Activated naive CD4-positive, alpha-beta T cell treated with anti-CD3 and anti-CD28 coated beads for 36 hours (primary cell): ENCODE results near the gene BEND6. TPM values are rescaled to one million over a fixed set of nuclear protein-coding genes. Genes with fewer than 3 reads are reported as not detected.

Experiments used
- CTCF ChIA-PET: fragments of 350-600 bp; sonication (Branson Sonifier 250); formaldehyde crosslinking; loops from one replicate; lab custom pipeline; 2021; ENCODE audit warnings: antibody characterized with exemption; lab: Charles Lee
- DNase-seq: peaks from one replicate; pipeline ENCODE4 v3.0.0-alpha.2; 2020
- H3K27ac Mint-ChIP-seq: one replicate; pipeline ENCODE4 v1.8.0; 2021; ENCODE audit warnings: mild to moderate bottlenecking, mixed read lengths
- H3K27me3 Mint-ChIP-seq: one replicate; pipeline ENCODE4 v1.8.0; 2021; ENCODE audit warnings: low read depth, mixed read lengths
- H3K36me3 Mint-ChIP-seq: one replicate; pipeline ENCODE4 v1.8.0; 2021; ENCODE audit warnings: low read depth, mixed read lengths
- H3K4me1 Mint-ChIP-seq: one replicate; pipeline ENCODE4 v1.8.0; 2021; ENCODE audit warnings: low read depth, mixed read lengths
- H3K4me3 Mint-ChIP-seq: one replicate; pipeline ENCODE4 v1.8.0; 2021; ENCODE audit warnings: mild to moderate bottlenecking, moderate library complexity, mixed read lengths
- H3K9me3 Mint-ChIP-seq: one replicate; pipeline ENCODE4 v1.8.0; 2021; ENCODE audit warnings: mixed read lengths
- intact Hi-C: fragments of 100-400 bp; cut with micrococcal nuclease; formaldehyde crosslinking; loops from one replicate; pipeline ENCODE4 v1.15.1; 2023
- total RNA-seq, 2 experiments: library from RNA; stranded (reverse); gene quantifications; one replicate each; pipeline ENCODE4 v1.2.3, GENCODE V29; 2021

BEND6 gene
- not detected for total RNA-seq

- CTCF ChIA-PET: interaction anchor here (1.1 to 2.2 kb wide), 4 partner anchors 9 to 362 kb away, joined by 3 to 12 read pairs (median 7); partner anchors contain the start of genes PRIM2 and ZNF451
Observed at GRCh38 chr6:56954403-56955170, at the start of gene BEND6. TSS of gene BEND6 (plus strand) at chr6:56955107. CDS start at chr6:56981811, 26,704 bp downstream.

GRCh38 chr6:56905378-56905777 is 49.5 kb upstream of the BEND6 start:
- Mint-ChIP-seq H3K4me1 (peaks cover 2% of the 10 kb centered on the region), H3K4me3 (no peak overlapping the region), H3K27me3 (peaks cover 5% of the 10 kb centered on the region), H3K36me3 (no peaks in the 10 kb centered on the region), H3K27ac (no peak overlapping the region), H3K9me3 (no peaks in the 10 kb centered on the region)
- CTCF ChIA-PET: interaction anchor here (1.1 to 6.6 kb wide), 6 partner anchors 20 to 421 kb away, joined by 3 to 97 read pairs (median 4); partner anchors contain the start of gene PRIM2
- DNase-seq: no peak
- intact Hi-C loops: no loop called here

More at GRCh38 chr6:56954403-56955170, at the start of gene BEND6:
- intact Hi-C loops: loop anchor here (1.0 to 10.0 kb wide), 11 partner anchors 50 to 362 kb away; partner anchors contain the start of genes KIAA1586 and RAB23
- DNase-seq: peak; percentile 53
- H3K27me3 Mint-ChIP-seq: peaks cover 60% of the 10 kb centered on the region
- peaks cover 8% of the 10 kb centered on the region for H3K4me1 Mint-ChIP-seq
- H3K36me3 Mint-ChIP-seq: no peaks in the 10 kb centered on the region
- peak within 1 kb of the TSS; percentile 84 for H3K4me3 Mint-ChIP-seq
- H3K9me3 Mint-ChIP-seq: no peaks in the 10 kb centered on the region
- H3K27ac Mint-ChIP-seq: no peak within 1 kb of the TSS

- no peak overlapping the region for H3K4me3 Mint-ChIP-seq
- no peak for DNase-seq
- peaks cover 5% of the 10 kb centered on the region for H3K27me3 Mint-ChIP-seq
- no peak overlapping the region for H3K27ac Mint-ChIP-seq
- H3K9me3 Mint-ChIP-seq: no peaks in the 10 kb centered on the region
- CTCF ChIA-PET: interaction anchor here (0.6 to 2.2 kb wide), 3 partner anchors 77 to 411 kb away, joined by 3 to 8 read pairs (median 4); partner anchors contain the start of gene PRIM2
- no peaks in the 10 kb centered on the region for H3K36me3 Mint-ChIP-seq
- H3K4me1 Mint-ChIP-seq: peaks cover 2% of the 10 kb centered on the region
- intact Hi-C loops: no loop called here
Observed at GRCh38 chr6:56906752-56907151, 48.2 kb upstream of the BEND6 start.

- Mint-ChIP-seq H3K4me1 (peaks cover 2% of the 10 kb centered on the region), H3K27me3 (peaks cover 8% of the 10 kb centered on the region), H3K9me3 (no peaks in the 10 kb centered on the region), H3K36me3 (no peaks in the 10 kb centered on the region), H3K4me3 (no peak overlapping the region), H3K27ac (no peak overlapping the region)
- CTCF ChIA-PET: interaction anchor here (0.6 to 2.2 kb wide), 2 partner anchors 112 to 280 kb away, joined by 3 to 8 read pairs; no protein-coding TSS in a partner anchor
- intact Hi-C loops: no loop called here
- no peak for DNase-seq
Observed at GRCh38 chr6:56909115-56909907, 45.6 kb upstream of the BEND6 start.

- Mint-ChIP-seq H3K27ac (no peak overlapping the region), H3K9me3 (no peaks in the 10 kb centered on the region), H3K4me3 (no peak overlapping the region), H3K27me3 (peaks cover 3% of the 10 kb centered on the region), H3K36me3 (no peaks in the 10 kb centered on the region), H3K4me1 (no peaks in the 10 kb centered on the region)
- no peak for DNase-seq
- intact Hi-C loops: no loop called here
- CTCF ChIA-PET: interaction anchor here (2.4 kb wide), 1 partner anchor 10 kb away, joined by 13 read pairs; no protein-coding TSS in a partner anchor
Observed at GRCh38 chr6:56911847-56912246, 43.1 kb upstream of the BEND6 start.

- intact Hi-C loops: no loop called here
- H3K36me3 Mint-ChIP-seq: no peaks in the 10 kb centered on the region
- no peaks in the 10 kb centered on the region for H3K9me3 Mint-ChIP-seq
- H3K27me3 Mint-ChIP-seq: peaks cover 3% of the 10 kb centered on the region
- CTCF ChIA-PET: interaction anchor here (1.4 to 2.4 kb wide), 3 partner anchors 9 to 403 kb away, joined by 4 to 13 read pairs (median 8); no protein-coding TSS in a partner anchor
- DNase-seq: no peak
- no peak overlapping the region for H3K27ac Mint-ChIP-seq
- no peak overlapping the region for H3K4me3 Mint-ChIP-seq
- H3K4me1 Mint-ChIP-seq: no peaks in the 10 kb centered on the region
Observed at GRCh38 chr6:56913285-56914074, 41.4 kb upstream of the BEND6 start.

GRCh38 chr6:56914798-56915658 is 39.9 kb upstream of the BEND6 start:
- H3K4me3 Mint-ChIP-seq: no peak overlapping the region
- H3K4me1 Mint-ChIP-seq: no peaks in the 10 kb centered on the region
- H3K36me3 Mint-ChIP-seq: no peaks in the 10 kb centered on the region
- H3K27me3 Mint-ChIP-seq: peaks cover 3% of the 10 kb centered on the region
- no peak for DNase-seq
- H3K9me3 Mint-ChIP-seq: no peaks in the 10 kb centered on the region
- CTCF ChIA-PET: interaction anchor here (1.2 to 1.3 kb wide), 2 partner anchors 10 to 12 kb away, joined by 3 to 4 read pairs; no protein-coding TSS in a partner anchor
- H3K27ac Mint-ChIP-seq: no peak overlapping the region
- intact Hi-C loops: no loop called here

GRCh38 chr6:56915832-56916231 is 39.1 kb upstream of the BEND6 start:
- H3K4me3 Mint-ChIP-seq: no peak overlapping the region
- H3K27ac Mint-ChIP-seq: no peak overlapping the region
- intact Hi-C loops: no loop called here
- DNase-seq: no peak
- H3K27me3 Mint-ChIP-seq: peaks cover 4% of the 10 kb centered on the region
- CTCF ChIA-PET: no interaction called here
- H3K36me3 Mint-ChIP-seq: no peaks in the 10 kb centered on the region
- H3K4me1 Mint-ChIP-seq: no peaks in the 10 kb centered on the region
- no peaks in the 10 kb centered on the region for H3K9me3 Mint-ChIP-seq

GRCh38 chr6:56916849-56917551 is 37.9 kb upstream of the BEND6 start:
- peaks cover 7% of the 10 kb centered on the region for H3K27me3 Mint-ChIP-seq
- intact Hi-C loops: no loop called here
- no peaks in the 10 kb centered on the region for H3K4me1 Mint-ChIP-seq
- H3K27ac Mint-ChIP-seq: no peak overlapping the region
- no peaks in the 10 kb centered on the region for H3K36me3 Mint-ChIP-seq
- H3K9me3 Mint-ChIP-seq: no peaks in the 10 kb centered on the region
- CTCF ChIA-PET: no interaction called here
- no peak for DNase-seq
- H3K4me3 Mint-ChIP-seq: no peak overlapping the region

- CTCF ChIA-PET: no interaction called here
- no peak for DNase-seq
- Mint-ChIP-seq H3K4me3 (no peak overlapping the region), H3K9me3 (no peaks in the 10 kb centered on the region), H3K4me1 (no peaks in the 10 kb centered on the region), H3K27me3 (peaks cover 26% of the 10 kb centered on the region), H3K36me3 (no peaks in the 10 kb centered on the region), H3K27ac (no peak overlapping the region)
- intact Hi-C loops: no loop called here
Observed at GRCh38 chr6:56922645-56923044, 32.3 kb upstream of the BEND6 start.
